NCI-H2227 treated with DMSO at 0.1 percent for 48 hours (cell line): ENCODE data around the gene IQGAP2.
"Not testable (repeated sequence)": the region's sequence is repeated elsewhere in the genome, so short reads cannot be mapped to it uniquely, and the experiment has no call there.

Source experiments
- DNase-seq: peaks from one replicate; lab custom pipeline; 2025; lab: John Stamatoyannopoulos, UW

The IQGAP2 gene

GRCh38 chr5:76718381-76718832 lies 315.3 kb downstream of the IQGAP2 start:
- DNase-seq, result no peak

GRCh38 chr5:76718880-76719279 lies 315.8 kb downstream of the IQGAP2 start:
- no peak for DNase-seq

GRCh38 chr5:76720988-76721569 lies 318.0 kb downstream of the IQGAP2 start:
- DNase-seq, result no peak

- DNase-seq, result no peak
These were observed 320.2 kb downstream of the IQGAP2 start for GRCh38 chr5:76723266-76723665.

GRCh38 chr5:76723906-76724305 lies 320.8 kb downstream of the IQGAP2 start:
- no peak for DNase-seq

GRCh38 chr5:76724871-76725270 lies 321.8 kb downstream of the IQGAP2 start:
- DNase-seq, result no peak

- no peak for DNase-seq
These were observed 325.9 kb downstream of the IQGAP2 start for GRCh38 chr5:76728965-76729364.

- no peak for DNase-seq
These were observed 326.5 kb downstream of the IQGAP2 start for GRCh38 chr5:76729373-76730290.

GRCh38 chr5:76732405-76733048 lies 329.4 kb downstream of the IQGAP2 start:
- no peak for DNase-seq

- DNase-seq, result no peak
These were observed 329.9 kb downstream of the IQGAP2 start for GRCh38 chr5:76733049-76733417.

- DNase-seq, result no peak
These were observed 332.9 kb downstream of the IQGAP2 start for GRCh38 chr5:76735762-76736545.

- DNase-seq, result no peak
These were observed 333.8 kb downstream of the IQGAP2 start for GRCh38 chr5:76736679-76737556.

- DNase-seq, result no peak
These were observed 334.8 kb downstream of the IQGAP2 start for GRCh38 chr5:76737846-76738245.

GRCh38 chr5:76741506-76741905 lies 338.4 kb downstream of the IQGAP2 start:
- DNase-seq, result not testable (repeated sequence)

- DNase-seq, result no peak
These were observed 339.5 kb downstream of the IQGAP2 start for GRCh38 chr5:76742583-76742982.

GRCh38 chr5:76744632-76745031 lies 341.5 kb downstream of the IQGAP2 start:
- no peak for DNase-seq

- no peak for DNase-seq
These were observed 342.6 kb downstream of the IQGAP2 start for GRCh38 chr5:76745670-76746069.

- DNase-seq, result no peak
These were observed 343.6 kb downstream of the IQGAP2 start for GRCh38 chr5:76746677-76747076.

- DNase-seq, result no peak
These were observed 344.6 kb downstream of the IQGAP2 start for GRCh38 chr5:76747706-76748105.

GRCh38 chr5:76751291-76751690 lies 348.2 kb downstream of the IQGAP2 start:
- no peak for DNase-seq

- DNase-seq, result no peak
These were observed 351.6 kb downstream of the IQGAP2 start for GRCh38 chr5:76754668-76755078.
